GM12864 (cell line): ENCODE data around the gene DENND1A.

Source experiments
- DNase-seq: peaks from one replicate; pipeline ENCODE4 v3.0.0-alpha.2; 2011; ENCODE audit warnings: low read depth
- H3K4me3 ChIP-seq: 2 replicates; pipeline ENCODE4 v1.5.1; 2011; ENCODE audit warnings: mild to moderate bottlenecking, low read depth, low read length, control low read depth
- CTCF ChIP-seq: IDR thresholded peaks from 2 replicates; pipeline ENCODE4 v1.5.1; 2011; ENCODE audit warnings: low read depth, mild to moderate bottlenecking, moderate library complexity, low read length, control low read depth, inconsistent platforms; ENCODE audit errors: missing control alignments

The DENND1A gene

GRCh38 chr9:123346026-123346425 lies 583.9 kb downstream of the DENND1A start:
- TF ChIP-seq CTCF = no peak
- H3K4me3 ChIP-seq = no peak overlapping the region
- no peak for DNase-seq

DNA sequence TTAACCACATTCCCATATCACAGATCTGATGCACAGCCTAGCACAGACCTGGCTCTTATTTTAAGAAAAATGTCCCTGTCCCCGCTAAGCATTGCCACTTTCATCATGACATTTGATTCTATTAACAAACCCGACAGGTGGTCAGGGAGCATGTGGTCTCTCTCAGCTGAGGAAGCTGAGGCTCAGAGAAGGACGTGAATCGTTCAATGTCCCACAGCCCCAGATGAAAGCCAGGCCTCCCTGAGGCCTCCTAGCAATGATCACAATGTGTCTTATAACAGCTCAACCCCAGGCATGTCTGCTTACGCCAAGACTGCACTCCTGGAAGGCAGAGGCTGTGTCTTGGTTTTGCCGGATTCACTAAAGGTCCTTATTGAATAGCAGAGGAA lies 584.4 kb downstream of the DENND1A start:
- no peak for DNase-seq
- no peak overlapping the region for H3K4me3 ChIP-seq
- no peak for TF ChIP-seq CTCF

GRCh38 chr9:123344192-123344949 lies 585.6 kb downstream of the DENND1A start:
- no peak for DNase-seq
- no peak for TF ChIP-seq CTCF
- no peak overlapping the region for H3K4me3 ChIP-seq

- DNase-seq = peak; percentile 79
- TF ChIP-seq CTCF = no peak
- peak overlapping the region; percentile 6 for H3K4me3 ChIP-seq
These were observed 586.3 kb downstream of the DENND1A start for GRCh38 chr9:123343443-123344191.

GRCh38 chr9:123342247-123342646 lies 587.7 kb downstream of the DENND1A start:
- no peak overlapping the region for H3K4me3 ChIP-seq
- no peak for DNase-seq
- no peak for TF ChIP-seq CTCF

DNA sequence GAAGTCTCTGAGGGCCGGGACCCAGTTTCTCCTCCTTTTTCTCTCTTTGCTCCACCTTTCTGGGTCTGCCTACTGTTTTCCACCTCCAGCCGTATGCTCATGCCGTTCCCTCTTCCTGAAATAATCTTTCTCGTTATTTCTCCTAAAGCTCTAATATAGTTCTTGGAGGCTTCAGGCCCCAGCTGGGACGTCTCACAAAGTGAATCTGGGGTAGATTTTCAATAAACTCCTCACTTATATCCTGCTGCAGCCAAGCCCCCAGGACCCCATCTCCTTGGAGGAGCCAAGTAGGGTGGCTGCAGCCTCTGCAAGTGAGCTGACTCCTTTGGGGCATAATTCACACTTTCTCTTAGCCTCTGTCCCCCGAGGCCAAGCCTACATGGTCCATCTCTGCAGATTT lies 588.1 kb downstream of the DENND1A start:
- H3K4me3 ChIP-seq = no peak overlapping the region
- no peak for DNase-seq
- TF ChIP-seq CTCF = no peak
